Kidney (tissue), 14 donors: ENCODE results near the gene EIF1AX. TPM values are rescaled to one million over a fixed set of nuclear protein-coding genes. Genes with fewer than 3 reads are reported as not detected.
"Not testable (repeated sequence)": the region's sequence is repeated elsewhere in the genome, so short reads cannot be mapped to it uniquely, and the experiment has no call there.

Source experiments
- DNase-seq, 5 donors: peaks; one replicate each; pipeline ENCODE4 v3.0.0-alpha.2; 2013 to 2020
- FAIRE-seq: peaks from 2 replicates; lab custom pipeline; 2012; peaks lifted over from hg19 to GRCh38; lab: Jason Lieb, UNC
- H3K27ac ChIP-seq, 2 donors: one replicate each; pipeline ENCODE4 v1.7.0; 2013; ENCODE audit warnings: low read depth in 2 of 2, low read length in 2 of 2, inconsistent platforms in 1 of 2
- H3K27me3 ChIP-seq: one replicate; pipeline ENCODE4 v1.7.1; 2013; ENCODE audit warnings: low read length, inconsistent platforms; ENCODE audit not compliant: control insufficient read depth, insufficient read depth
- H3K36me3 ChIP-seq, 3 donors: one replicate each; pipeline versions ENCODE4 v1.7.0 to v1.7.1; 2013; ENCODE audit warnings: low read length in 3 of 3, control low read depth in 1 of 3, inconsistent platforms in 1 of 3; ENCODE audit not compliant: insufficient read depth in 3 of 3, control insufficient read depth in 2 of 3
- H3K4me1 ChIP-seq, 3 donors: one replicate each; pipeline versions ENCODE4 v1.7.0 to v1.7.1; 2013; ENCODE audit warnings: low read length in 3 of 3, inconsistent platforms in 1 of 3, low read depth in 1 of 3; ENCODE audit not compliant: control insufficient read depth in 2 of 3, insufficient read depth in 2 of 3
- H3K4me3 ChIP-seq, 3 donors: one replicate each; pipeline versions ENCODE4 v1.7.0 to v1.8.1; 2013; ENCODE audit warnings: low read length in 3 of 3, control low read depth in 1 of 3, inconsistent platforms in 1 of 3
- H3K9ac ChIP-seq, 3 donors: one replicate each; pipeline versions ENCODE4 v1.7.0 to v1.7.1; 2013; ENCODE audit warnings: low read length in 3 of 3, control low read depth in 1 of 3, inconsistent platforms in 1 of 3
- H3K9me3 ChIP-seq, 3 donors: one replicate each; pipeline versions ENCODE4 v1.7.0 to v1.7.1; 2013; ENCODE audit warnings: low read length in 3 of 3, control low read depth in 1 of 3, inconsistent platforms in 1 of 3; ENCODE audit not compliant: control insufficient read depth in 2 of 3, insufficient read depth in 1 of 3
- CTCF ChIP-seq: IDR thresholded peaks from 3 replicates; pipeline ENCODE4 v1.5.1; 2012; ENCODE audit warnings: mild to moderate bottlenecking, moderate library complexity, borderline replicate concordance; ENCODE audit not compliant: insufficient read depth; ENCODE audit errors: extremely low read depth
- intact Hi-C: fragments of 100-400 bp; cut with DNase I; formaldehyde crosslinking; loops from one replicate; pipeline ENCODE4 v1.11.1; 2022
- polyA plus RNA-seq: library from polyadenylated mRNA; stranded (reverse); fragments of 350-450 nt; fragmentation: Illumina TruSeq; extraction: RNeasy Lipid Tissue Mini Kit (QIAGEN cat#74804); gene quantifications from one replicate; pipeline ENCODE4 v1.2.3, GENCODE V29; 2014; ENCODE audit warnings: low read depth, low replicate concordance; ENCODE audit not compliant: insufficient read depth
- total RNA-seq: library from RNA; stranded (reverse); fragmentation: NEBNext Ultra II Directional; extraction: Animal tissue kit (Norgen Biotek cat#: 25700); gene quantifications from one replicate; pipeline ENCODE4 v1.2.1, GENCODE V29; 2021
- donor health status: control.
- donor health status: control.
- donor health status: control.
- donor health status: control.
- donor health status: control.
- donor health status: DM: yes; HTN: yes; CAD: no.
- donor health status: Normal renal cell carcinoma (clear cell type).

Gene EIF1AX
- total and polyA plus RNA-seq, 2 donors from 2014 or later, result 29.4 to 104 TPM

GRCh38 chrX:20129547-20129946, 12.1 kb downstream of the EIF1AX start:
- peaks cover 0 to 12% (median 9%) of the 10 kb centered on the region in 3 donors for H3K36me3 ChIP-seq

GRCh38 chrX:20128670-20129069, 13.0 kb downstream of the EIF1AX start:
- Histone ChIP-seq H3K4me1 (no peaks in the 10 kb centered on the region), H3K36me3 (peaks cover 0 to 12% (median 9%) of the 10 kb centered on the region in 3 donors), H3K4me3 (no peak overlapping the region), H3K27ac (no peak overlapping the region), H3K27me3 (no peaks in the 10 kb centered on the region), H3K9ac (no peak overlapping the region), H3K9me3 (no peaks in the 10 kb centered on the region)
- intact Hi-C loops, result no loop called here
- DNase-seq (no peak), FAIRE-seq (no peak)
- no peak for TF ChIP-seq CTCF

More at GRCh38 chrX:20129547-20129946, 12.1 kb downstream of the EIF1AX start:
- no peak for TF ChIP-seq CTCF
- no peak overlapping the region for H3K4me3 ChIP-seq
- no peaks in the 10 kb centered on the region for H3K27me3 ChIP-seq
- H3K4me1 ChIP-seq, result no peaks in the 10 kb centered on the region
- DNase-seq, result no peak
- H3K27ac ChIP-seq, result no peak overlapping the region
- no peak overlapping the region for H3K9ac ChIP-seq
- intact Hi-C loops, result no loop called here
- FAIRE-seq, result no peak
- H3K9me3 ChIP-seq, result no peaks in the 10 kb centered on the region

GRCh38 chrX:20127440-20127839, 14.2 kb downstream of the EIF1AX start:
- H3K27me3 ChIP-seq, H3K4me1 ChIP-seq, DNase-seq, H3K9me3 ChIP-seq, H3K27ac ChIP-seq, H3K9ac ChIP-seq, H3K36me3 ChIP-seq, intact Hi-C loops, H3K4me3 ChIP-seq: not testable (repeated sequence)
- peak; percentile 100 for FAIRE-seq
- TF ChIP-seq CTCF, result peak; percentile 9

GRCh38 chrX:20126833-20127232, 14.8 kb downstream of the EIF1AX start:
- H3K9ac ChIP-seq, intact Hi-C loops, H3K4me3 ChIP-seq, H3K27me3 ChIP-seq, FAIRE-seq, H3K9me3 ChIP-seq, H3K36me3 ChIP-seq, DNase-seq, H3K4me1 ChIP-seq, H3K27ac ChIP-seq: not testable (repeated sequence)
